Fibroblast of the aortic adventitia (primary cell): ENCODE data around the gene CCDC28B. TPM values are rescaled to one million over a fixed set of nuclear protein-coding genes. Genes with fewer than 3 reads are reported as not detected.

ENCODE experiments used
- DNase-seq: peaks from one replicate; pipeline ENCODE4 v3.0.0-alpha.2; 2010; ENCODE audit warnings: low read depth
- H3K4me3 ChIP-seq: 2 replicates; pipeline ENCODE4 v1.5.1; 2011; ENCODE audit warnings: low read depth, mild to moderate bottlenecking, control low read depth, low read length, moderate library complexity
- CTCF ChIP-seq: IDR thresholded peaks from 2 replicates; pipeline ENCODE4 v1.5.1; 2011; ENCODE audit warnings: mild to moderate bottlenecking, low read length, control low read depth, inconsistent platforms; ENCODE audit not compliant: insufficient read depth
- total RNA-seq: library from RNA; depleted of rRNA; stranded (reverse); fragments of >200 nt; gene quantifications from 2 replicates; pipeline ENCODE4 v1.2.3, GENCODE V29; 2012; ENCODE audit warnings: low replicate concordance

Gene CCDC28B
- total RNA-seq, 1 donor, result 6.0 TPM

- no peak for DNase-seq
- no peak overlapping the region for H3K4me3 ChIP-seq
- TF ChIP-seq CTCF, result no peak
Measured at GRCh38 chr1:32231843-32232432, 31.5 kb downstream of the CCDC28B start.

- no peak overlapping the region for H3K4me3 ChIP-seq
- TF ChIP-seq CTCF, result no peak
- no peak for DNase-seq
Measured at GRCh38 chr1:32232558-32233304, 32.3 kb downstream of the CCDC28B start.

GRCh38 chr1:32234792-32235191 lies 34.4 kb downstream of the CCDC28B start:
- H3K4me3 ChIP-seq, result no peak overlapping the region
- no peak for TF ChIP-seq CTCF
- no peak for DNase-seq

DNA sequence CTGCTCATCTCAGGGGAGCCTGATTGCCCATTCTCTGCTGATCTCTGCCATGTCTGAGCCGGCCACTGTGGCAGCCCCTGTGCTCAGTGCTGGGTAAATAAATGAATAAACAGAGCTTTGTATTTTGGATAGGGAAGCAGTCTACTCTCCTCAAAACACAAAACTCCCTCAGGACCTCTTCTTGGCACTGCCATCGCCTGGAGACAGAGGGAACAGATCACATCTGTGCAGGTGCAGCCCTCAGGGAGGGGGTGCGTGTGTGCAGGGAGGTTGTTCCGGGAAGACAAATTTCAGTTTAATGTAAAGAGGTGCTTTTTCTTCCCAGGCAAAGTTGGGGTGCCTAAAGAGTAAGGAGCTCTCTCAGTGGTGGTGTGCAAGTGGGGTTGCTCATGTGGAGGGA lies 38.9 kb downstream of the CCDC28B start:
- no peak for TF ChIP-seq CTCF
- no peak for DNase-seq
- no peak overlapping the region for H3K4me3 ChIP-seq

DNA sequence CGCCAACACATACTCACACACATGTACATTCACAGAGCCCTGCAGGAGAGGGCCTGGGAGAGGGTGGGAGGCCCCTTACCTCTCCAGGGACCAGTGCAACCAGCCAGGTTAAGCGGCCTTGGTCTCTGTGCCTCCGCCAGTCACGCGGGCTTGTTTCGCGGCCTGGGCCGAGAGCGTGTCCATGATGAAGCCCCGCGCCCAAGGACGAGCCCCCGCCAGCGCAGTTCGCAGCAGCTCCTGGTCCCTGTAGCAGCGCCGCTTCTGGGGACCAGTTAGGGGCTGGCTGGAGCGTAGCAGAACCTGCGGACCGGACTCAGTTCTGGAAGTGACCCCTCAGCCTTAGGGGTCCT lies 39.4 kb downstream of the CCDC28B start:
- DNase-seq, result no peak
- H3K4me3 ChIP-seq, result peak overlapping the region; percentile 85
- TF ChIP-seq CTCF, result no peak

DNA sequence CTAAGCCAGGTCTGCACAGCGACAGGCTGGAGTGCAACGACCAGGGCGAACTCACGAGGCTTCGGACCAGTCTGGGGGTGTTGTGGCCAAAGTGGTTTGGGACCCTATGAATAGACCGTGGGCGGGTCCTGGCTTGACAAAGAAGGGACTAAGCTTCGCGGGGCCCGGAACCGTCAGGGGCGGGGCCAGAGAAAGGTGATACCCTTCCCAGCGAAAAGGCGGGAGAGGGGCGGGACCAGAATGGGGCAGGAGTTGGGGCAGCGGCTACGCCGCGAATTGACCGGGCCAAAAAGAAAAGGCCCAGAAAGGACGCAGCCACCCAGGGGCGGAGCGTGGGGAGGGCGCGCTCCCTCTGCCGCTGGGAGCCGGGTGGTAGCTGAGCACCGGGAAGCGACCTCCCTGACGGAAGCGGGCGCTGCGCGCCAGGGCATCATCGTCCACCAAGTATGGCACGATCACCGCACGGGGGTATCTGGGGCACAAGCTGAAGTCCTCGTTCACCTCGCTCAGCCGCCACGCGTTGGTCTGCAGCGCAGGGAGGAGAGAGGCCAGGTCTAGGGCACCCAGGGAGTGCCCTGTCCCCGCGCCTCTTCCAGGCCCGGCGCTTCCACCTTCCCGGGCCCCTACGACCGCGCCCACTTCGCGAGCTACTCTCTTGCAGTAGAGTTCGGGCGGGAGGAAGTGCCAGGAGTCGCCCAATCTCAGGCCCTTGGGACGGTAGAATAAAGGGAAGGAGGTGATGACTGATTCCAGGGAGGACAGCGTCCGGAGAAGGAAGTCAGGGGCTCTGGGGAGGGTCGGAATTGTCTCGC lies 40.0 kb downstream of the CCDC28B start:
- peak; percentile 31 for TF ChIP-seq CTCF
- DNase-seq, result peak; percentile 51
- peak overlapping the region; percentile 85 for H3K4me3 ChIP-seq
